Right lobe of liver (tissue), 4 donors: Measurements from ENCODE around the gene LLGL1.

ENCODE experiments used
- CTCF ChIP-seq, 4 donors: fragments of 200-600 bp in 3 of 4; fragments of 450-650 bp in 1 of 4; IDR thresholded peaks; one replicate each; pipeline versions ENCODE4 v1.5.1 to v1.8.0; 2016 to 2022; ENCODE audit warnings: antibody characterized with exemption in 4 of 4, mild to moderate bottlenecking in 2 of 4
- POLR2A ChIP-seq: fragments of 450-650 bp; IDR thresholded peaks from one replicate; pipeline ENCODE4 v1.6.1; 2017; ENCODE audit warnings: antibody characterized with exemption, mild to moderate bottlenecking
- donor health status: DM: no; HTN: no; CAD: no.
- donor health status: DM: no; HTN: no; CAD: no.
- donor health status: DM: no; HTN: yes; CAD: no.

GRCh38 chr17:18236494-18236893, 11.1 kb downstream of the LLGL1 start:
- no peak for TF ChIP-seq CTCF (IDR thresholded peaks at IDR 0.05)
- TF ChIP-seq POLR2A, result no peak
